HG02840 (cell line): ENCODE data around the gene LGMN.

Experiments used
- ATAC-seq: cut with Tn5 transposase; IDR thresholded peaks from one replicate; pipeline ENCODE4 v1.9.1; 2021; ENCODE audit warnings: mild to moderate bottlenecking, moderate library complexity, moderate number of reproducible peaks; ENCODE audit not compliant: unreplicated experiment, low FRiP score

The LGMN gene

DNA sequence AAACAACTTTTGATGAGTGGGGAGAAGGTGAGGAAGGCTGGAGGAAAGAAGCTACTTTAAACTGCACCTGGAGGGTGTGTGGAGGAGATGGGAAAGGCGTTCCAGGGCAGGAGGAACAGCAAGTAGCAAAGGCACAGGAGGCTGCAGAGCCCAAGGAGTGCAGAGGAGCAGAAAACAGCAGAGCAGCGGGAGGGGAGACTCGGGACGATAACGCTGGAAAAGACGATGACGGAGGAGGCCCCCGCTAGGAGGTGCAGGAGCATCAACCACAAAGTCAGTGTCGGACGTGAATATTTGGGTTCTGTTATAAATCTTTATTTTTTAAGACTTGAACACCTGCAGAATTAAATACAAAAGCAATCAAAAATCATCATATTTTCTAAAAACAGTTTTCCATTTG, 44.9 kb downstream of the LGMN start:
- ATAC-seq, result no peak

DNA sequence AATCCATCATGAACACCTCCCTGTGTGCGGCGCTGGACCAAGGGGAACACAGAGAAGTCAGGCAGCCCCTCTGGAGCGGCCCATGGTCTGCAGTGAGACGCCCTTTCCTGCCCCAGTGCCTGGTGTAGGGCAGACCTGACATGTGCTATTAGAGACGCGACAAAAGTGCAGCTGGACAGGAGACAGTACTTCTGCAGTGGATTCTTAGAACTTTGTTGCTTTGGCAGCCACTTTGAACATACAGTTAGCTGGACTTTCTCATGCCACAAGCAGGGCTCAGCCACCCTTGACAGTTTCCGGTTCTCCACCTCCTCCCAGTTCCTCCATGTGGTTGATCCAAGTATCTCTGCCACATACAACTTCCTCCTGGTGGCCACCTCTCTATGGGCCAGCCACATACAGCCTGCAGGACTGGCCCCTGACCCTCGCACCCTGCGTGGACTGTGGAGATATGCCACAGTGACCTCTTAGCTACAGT, 45.9 kb downstream of the LGMN start:
- ATAC-seq, result no peak

DNA sequence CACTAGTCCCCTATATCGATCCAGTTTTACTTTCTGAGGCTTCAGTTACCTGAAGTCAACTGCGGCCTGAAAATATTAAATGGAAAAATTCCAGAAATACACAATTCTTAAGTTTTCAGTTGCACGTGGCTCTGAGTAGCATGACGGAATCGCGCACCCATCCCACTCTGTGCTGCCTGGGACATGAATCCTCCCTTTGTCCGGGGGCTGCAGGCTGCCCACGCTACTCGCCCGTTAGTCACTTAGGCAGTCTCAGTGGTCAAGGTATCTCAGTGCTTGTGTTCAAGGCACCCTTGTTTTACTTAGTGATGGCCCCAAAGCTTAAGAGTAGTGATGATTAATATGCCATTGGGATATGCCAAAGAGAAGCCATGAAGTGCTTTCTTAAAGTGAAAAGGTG, 46.6 kb downstream of the LGMN start:
- no peak for ATAC-seq

DNA sequence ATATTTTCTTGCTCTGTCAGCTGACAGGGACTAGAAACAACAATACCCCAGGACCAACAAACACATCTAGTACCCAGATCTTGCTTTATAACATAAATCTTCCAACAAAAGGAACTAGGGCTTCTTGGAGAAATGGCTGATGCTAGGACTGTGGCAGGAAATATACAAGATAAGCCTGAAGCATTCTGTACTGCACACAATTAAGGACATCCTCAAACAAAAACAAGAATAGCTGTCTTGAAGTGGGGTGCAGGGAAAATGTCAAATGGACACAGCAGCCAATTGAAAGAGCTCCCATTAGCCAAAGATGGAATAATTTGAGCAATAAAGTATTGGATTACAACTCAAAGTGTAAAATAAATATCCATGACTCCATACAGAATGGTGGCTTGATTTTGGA, 50.0 kb downstream of the LGMN start:
- no peak for ATAC-seq

DNA sequence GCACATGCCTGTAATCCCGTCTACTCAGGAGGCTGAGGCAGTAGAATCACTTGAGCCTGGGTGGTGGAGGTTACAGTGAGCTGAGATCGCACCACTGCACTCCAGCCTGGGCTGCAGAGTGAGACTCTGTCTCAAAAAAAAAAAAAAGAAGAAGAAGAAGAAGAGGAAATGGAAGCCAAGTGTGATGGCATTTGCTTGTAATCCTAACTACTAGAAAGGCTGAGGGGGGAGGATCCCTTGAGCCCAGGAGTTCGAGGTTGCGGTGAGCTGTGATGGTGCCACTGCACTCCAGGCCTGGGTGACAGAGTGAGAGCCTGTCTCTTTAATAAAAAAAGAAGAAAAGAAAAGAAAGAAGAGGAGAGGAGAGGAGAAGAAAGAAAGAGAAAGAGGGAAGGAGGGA, 52.1 kb downstream of the LGMN start:
- no peak for ATAC-seq

DNA sequence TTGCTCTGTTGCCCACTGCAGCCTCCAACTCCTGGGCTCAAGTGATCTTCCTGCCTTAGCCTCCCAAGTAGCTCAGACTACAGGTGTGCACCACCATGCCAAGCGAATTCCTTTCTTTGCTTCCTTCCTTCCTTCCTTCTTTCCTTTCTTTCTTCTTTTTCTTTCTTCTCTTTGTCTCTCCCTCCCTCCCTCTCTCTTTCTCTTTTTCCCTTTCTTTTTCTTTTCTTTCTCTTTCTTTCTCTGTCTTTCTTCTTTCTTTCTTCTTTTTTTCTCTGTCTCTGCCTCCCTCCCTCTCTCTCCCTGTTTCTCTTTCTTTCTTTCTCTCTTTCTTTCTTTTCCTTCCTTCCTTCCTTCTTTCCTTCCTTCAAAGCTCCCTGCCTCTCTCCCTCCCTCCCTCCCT, 52.9 kb downstream of the LGMN start:
- ATAC-seq, result no peak

DNA sequence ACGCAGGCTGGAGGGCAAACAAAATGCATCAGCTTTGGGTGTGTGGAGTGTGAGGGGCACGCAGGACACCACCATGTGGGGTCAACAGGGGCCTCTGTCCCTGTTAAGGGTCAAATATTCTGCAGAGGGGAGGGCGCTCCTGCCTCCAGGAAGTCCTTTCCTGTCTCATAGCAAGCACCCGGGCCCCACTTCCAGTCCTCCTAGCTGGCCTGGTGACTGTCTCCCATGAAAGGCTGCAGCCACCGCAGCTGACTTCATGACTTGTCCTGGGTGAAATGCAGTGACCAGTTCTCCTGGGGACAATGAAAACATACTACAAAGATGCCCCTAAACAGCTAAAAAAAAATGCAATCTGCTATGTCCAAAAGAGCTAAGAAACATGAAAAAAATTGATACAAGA, 53.6 kb downstream of the LGMN start:
- no peak for ATAC-seq

DNA sequence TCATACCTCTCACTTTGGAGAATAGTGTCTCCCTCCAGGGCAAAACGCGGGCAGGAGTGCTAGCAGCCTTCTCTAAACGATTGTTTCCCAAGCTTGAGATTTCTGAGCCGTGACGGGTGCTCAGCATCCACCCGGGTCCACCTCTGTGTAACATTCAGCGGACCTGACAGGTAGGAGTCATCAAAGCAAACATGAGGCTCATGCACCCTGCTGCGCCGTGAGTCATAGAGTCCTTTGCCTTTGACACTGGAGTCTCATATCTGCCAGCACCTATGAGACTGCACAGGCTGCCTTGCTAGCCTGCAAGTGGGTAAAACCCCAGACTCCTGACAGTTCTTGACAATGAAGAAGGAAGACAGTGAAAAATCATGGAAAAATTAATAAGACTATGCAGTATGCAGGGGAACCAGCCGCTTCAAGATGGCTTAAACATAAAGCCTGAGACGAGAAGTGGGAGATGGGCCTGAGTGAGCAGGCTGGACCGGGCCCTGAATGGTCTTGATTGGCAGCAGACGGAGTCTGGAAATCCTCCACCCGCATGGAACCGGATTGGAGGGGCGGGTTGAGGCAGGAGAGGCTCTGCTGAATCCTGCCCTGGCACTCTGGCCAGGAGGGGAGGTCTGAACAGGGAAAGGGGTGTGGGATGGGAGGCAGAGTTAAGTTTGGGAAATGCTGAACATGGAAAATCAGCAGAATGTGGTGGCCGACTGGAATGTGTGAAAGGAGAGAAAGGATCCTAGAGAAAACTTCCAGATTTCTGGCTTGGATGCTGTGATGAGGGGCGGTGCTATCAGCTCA, 54.2 kb downstream of the LGMN start:
- ATAC-seq, result no peak

DNA sequence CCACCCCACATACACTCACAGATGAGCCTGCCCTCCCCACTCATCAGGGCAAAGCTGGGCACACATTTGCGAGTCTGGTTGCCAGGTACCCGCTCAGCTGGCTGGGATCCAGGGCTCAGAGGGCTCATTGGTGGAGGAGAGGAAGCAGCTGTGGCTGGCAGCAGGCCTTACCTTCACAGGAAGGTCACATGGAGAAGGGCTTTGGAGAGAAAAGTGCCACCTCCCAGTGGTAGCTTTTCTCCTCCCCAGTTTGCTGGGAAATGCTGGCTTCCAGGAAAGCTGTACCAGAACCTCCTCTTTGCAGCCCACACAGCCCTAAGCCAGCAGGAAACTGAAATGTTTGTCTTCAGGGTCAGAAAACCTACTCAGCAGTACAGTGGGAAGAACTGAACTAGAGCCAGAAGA, 55.6 kb downstream of the LGMN start:
- ATAC-seq, result no peak

DNA sequence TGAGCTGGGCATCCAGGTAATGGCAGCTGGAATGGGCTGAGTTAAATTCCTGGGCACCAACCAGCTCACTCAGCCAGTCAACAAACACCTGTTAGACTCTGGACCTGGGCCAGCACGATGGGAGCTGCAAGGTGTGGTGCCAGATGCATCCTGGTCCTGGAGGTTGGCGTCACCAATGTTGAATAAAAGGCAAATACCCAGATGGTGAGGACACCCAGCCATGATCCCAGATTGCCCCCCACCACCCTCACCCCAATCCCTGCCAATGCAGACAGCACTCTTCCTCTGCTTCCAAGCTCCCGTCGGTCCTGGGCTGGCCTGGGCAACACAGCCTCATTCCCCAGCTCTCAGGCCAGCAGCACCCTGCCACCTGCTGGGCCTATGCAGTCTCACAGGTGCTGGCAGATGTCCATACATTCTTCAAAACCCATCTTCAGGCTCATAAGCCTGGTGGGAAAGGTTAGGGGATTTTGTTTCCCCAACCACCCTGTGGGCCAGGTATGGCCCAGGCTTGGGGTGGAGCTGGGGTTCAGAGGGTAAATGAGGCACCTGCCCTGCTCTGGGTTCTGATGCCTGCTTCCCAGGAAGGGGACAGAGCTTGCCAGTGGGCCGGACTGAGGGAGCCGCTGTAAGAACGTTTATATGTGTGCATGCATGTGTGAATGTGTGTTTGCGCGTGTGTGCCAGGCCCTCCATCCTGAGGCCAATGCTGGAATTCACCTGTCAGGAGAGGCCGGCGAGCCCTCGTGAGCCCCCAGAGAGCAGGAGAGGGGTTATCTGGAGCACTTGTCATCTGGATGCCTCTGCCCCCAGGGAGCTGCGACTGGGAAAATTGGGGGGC, 58.0 kb downstream of the LGMN start:
- ATAC-seq, result no peak

DNA sequence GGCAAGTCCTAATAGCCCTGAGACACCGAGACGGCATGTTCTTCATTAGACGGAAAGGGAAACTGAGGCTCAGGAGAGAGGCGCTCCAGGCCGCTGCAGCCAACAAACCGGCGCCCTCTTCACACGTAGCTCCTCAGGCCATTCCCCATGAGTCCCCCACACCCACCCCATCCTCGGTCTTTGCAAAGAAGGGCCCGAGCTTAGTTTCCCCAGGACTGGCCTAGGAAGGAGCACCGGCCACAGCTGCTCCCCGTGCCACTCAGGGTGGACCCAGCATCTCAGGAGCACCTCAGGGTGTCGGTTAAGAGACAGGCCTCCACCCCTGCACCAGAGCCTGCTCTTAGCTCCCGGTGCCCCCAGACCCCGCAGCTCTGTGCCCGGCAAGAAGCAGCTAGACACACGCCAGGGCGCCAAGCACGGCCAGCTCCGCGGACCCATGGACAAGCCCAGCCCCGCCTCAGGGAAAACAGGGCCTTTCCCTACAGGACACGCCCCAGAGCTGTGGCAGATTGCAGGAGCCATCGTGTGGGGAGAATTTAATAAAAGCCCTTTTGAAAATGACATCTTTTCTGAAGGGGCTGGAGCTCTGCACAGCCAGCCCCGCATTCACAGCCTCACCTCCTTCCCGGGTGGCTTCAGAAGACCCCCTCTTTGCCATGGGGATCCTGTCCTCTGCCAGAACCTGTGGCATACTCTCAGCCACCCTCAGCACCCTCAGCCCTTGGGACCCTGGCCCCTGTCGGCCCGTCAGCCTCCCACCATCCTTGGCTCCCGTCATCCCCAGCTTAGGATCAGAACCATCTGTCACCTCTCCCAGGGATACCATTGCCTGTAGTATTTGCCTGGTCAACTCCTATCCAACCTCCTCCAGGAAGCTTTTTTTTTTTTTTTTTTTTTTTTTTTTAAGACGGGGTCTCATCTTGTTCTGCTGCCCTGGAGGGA, 59.7 kb downstream of the LGMN start:
- no peak for ATAC-seq

DNA sequence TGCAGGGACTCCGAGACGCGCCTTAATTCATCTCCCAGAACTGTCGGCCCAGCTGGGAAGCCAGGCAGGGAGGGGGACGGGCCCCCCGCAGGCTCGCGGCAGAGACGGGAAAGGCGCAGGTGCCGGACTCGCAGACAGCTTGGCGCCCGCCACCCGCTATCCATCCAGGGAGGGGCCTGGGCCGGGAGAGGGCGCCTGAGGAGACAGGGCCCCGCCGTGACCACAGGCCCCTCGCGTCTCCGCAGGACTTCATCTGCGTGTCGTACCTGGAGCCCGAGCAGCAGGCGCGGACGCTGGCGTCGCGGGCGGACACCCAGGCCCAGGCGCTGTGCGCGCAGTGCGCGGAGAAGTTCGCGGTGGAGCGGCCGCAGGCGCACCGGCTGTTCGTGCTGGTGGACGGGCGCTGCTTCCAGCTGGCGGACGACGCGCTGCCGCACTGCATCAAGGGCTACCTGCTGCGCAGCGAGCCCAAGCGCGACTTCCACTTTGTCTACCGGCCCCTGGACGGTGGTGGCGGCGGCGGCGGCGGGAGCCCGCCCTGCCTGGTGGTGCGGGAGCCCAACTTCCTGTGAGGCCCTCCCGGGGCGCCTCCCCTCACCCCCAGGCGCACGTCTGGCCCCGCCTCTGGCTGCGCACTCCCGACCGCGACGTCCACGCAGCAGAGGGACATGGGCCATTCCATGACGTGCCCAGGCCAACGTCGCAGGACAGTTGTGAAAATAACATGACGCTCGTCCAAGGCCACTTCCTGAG, 60.6 kb downstream of the LGMN start:
- no peak for ATAC-seq

DNA sequence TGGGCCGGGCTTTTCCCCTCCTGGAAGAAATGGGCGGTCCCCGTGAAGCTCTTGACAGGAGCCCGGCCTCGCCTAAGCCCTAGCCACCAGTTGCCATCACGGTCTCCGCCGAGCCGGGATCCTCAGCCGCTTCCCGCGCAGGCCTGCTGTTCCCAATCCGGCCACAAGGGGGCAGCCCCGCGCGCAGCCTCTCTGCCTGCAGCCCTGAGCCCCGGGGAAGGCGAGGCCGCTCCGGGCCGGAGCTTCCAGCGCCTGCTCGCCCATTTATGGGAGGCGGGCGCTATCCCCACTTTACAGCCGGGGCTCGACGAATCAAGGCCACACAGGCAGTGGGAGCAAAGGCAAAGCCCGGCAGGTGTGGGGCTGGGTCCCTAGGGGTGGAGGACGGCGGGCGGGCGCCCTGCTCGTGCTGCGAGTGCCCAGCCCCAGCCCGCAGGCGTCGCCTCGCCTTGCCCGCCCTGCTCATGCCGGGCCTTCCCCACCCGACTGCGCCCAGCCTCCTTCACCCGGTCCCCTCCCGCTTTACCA, 61.5 kb downstream of the LGMN start:
- peak; percentile 55 for ATAC-seq

DNA sequence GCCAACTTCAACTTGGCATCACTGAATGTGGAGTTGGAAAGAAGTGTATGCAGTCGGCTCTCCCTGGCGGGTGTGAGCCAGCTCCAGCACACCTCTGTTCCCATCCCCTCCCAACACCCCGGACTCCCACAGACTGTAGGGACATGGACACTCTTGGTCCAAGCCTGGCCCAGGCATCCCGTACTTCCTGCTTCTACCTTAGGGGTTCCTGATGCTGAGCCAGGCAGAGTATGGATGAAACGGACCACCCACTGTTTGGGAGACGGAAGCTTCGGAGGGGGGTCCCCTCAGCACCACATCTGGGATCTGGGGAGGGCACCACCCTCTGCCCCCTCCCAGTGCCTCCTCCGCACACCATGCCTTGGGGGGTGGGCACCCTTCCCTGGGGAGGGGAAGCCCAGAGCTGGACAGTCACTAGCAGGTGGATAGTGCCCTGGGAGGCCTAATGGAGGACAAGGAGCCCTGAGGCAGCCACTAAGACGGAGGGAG, 62.0 kb downstream of the LGMN start:
- no peak for ATAC-seq

DNA sequence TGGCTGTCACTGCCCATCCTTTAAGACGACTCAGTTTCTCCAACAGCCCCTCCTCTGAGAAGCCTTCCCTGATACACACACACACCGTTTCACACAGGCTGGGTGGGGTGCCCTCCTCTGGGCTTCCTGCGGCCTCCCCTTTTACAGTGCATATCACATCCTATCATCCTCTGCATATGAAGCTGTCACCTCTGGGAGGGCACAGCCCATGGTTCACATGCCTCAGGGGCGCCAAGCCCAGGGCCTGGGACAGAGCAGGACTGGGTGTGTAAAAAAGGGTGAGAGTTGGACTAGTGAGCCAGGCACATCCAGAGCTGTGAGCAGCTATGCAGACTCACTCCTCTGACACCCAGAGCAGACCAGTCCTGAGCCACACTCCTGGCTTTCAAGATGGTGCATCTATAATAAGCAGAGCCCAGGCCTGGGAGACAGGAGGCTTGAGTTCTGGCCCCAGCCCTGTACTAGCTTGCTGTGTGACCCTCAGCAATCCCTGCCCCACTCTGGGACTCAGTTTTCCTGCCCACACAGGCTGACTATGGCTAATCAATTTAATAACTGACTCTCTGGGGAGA, 62.6 kb downstream of the LGMN start:
- no peak for ATAC-seq

DNA sequence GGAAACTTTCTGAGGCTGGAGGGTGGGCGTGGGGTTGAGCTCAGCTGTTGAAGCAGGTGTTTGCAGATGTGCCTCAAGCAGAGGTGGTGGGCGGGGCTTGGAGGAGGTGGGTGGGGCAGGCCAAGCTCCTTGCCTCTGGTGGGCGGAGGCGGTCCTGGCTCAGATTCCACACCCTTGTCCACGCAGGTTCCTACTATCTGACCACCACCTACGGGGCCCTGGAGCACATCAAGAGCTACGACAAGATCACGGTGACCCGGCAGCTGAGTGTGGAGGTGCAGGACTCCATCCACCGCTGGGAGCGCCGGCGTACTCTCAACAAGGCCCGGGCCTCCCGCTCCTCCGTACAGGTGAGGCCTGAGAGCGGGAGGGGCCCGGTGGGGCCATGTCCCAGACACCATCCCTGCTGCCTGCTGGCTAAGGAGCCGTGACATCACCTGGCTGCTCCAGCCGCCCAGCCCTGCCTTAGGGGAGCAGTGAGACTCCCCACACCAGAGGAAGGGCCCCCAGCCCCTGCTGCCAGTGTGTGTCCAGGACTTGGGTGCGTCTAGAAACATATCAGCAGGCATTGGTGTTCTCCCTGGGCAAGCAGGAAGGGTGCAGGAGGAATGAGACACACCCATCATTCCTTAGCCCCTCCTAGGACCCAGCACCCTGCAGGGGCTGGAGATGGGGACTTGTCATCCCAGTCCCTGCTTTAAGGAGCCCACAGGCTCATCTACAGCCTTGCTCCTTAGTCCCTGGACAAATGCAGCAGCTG, 63.4 kb downstream of the LGMN start:
- no peak for ATAC-seq

DNA sequence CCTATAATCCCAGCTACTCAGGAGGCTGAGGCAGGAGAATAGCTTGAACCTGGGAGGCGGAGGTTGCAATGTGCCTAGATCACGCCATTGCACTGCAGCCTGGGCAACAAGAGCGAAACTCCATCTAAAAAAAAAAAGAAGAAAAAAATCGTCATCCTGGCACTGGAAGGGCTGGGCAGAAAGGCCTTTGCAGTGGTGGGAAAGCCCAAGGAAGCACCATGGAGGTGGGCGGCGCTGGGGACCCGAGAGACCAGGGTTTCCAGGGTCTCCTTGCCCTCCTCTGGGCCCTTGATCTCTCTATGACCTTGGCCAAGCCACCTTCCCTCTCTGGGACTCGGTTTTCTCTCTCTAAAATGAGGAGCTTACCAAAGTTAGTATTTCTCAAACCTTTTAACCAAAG, 65.4 kb downstream of the LGMN start:
- no peak for ATAC-seq
